K562 (cell line): ENCODE data around the gene FLAD1. TPM values are rescaled to one million over a fixed set of nuclear protein-coding genes. Genes with fewer than 3 reads are reported as not detected.
A peak's percentile ranks its signal among the peaks of the same experiment; 100 is the strongest.

Experiments
- ATAC-seq: fragments of 200-7000 bp; cut with Tn5 transposase; 3 replicates; pipeline ENCODE4 v1.9.1; 2020; ENCODE audit warnings: moderate library complexity
- BruUV-seq: library from RNA; stranded (reverse); fragments of 400-500 nt; replicated peaks from 2 replicates; lab custom pipeline; 2021; lab: Mats Ljungman, UMichigan
- CTCF ChIA-PET: fragments of 300-600 bp; formaldehyde crosslinking; extraction: SDS; loops from one replicate; lab custom pipeline; 2021; ENCODE audit warnings: low intra/inter-chr PET ratio; lab: Yijun Ruan, JAX
- POLR2A ChIA-PET: fragments of 300-600, 350-650 bp; sonication (Branson Sonifier 250); formaldehyde crosslinking; extraction: SDS; loops from one replicate; lab custom pipeline; 2021; ENCODE audit warnings: antibody characterized with exemption, inconsistent platforms; lab: Yijun Ruan, JAX
- DNase-seq, 4 experiments: peaks; one replicate each; pipeline versions ENCODE4 v3.0.0 to v3.0.0-alpha.2; 2011 to 2018; ENCODE audit warnings: low spot score in 3 of 4, mixed read lengths in 3 of 4; ENCODE audit errors: extremely low read depth in 1 of 4
- FAIRE-seq: peaks from 2 replicates; lab custom pipeline; 2011; peaks lifted over from hg19 to GRCh38; lab: Jason Lieb, UNC
- H2AFZ ChIP-seq: 2 replicates; pipeline ENCODE4 v1.6.0; 2011; ENCODE audit warnings: low read depth, low read length, control low read depth, inconsistent platforms
- H3K27ac ChIP-seq: fragments of 200-600 bp; 3 replicates; pipeline ENCODE4 v1.8.0; 2011; ENCODE audit warnings: low read depth, mild to moderate bottlenecking, control low read depth, inconsistent platforms, low read length, moderate library complexity, mixed read lengths; ENCODE audit errors: extremely low read depth
- H3K27me3 ChIP-seq, 2 experiments: fragments of 300-600 bp in 1 of 2; 2 replicates in 1 of 2; 3 replicates in 1 of 2; pipeline versions ENCODE4 v1.6.0 to v1.8.0; 2011; ENCODE audit warnings: inconsistent platforms in 2 of 2, low read length in 2 of 2, mild to moderate bottlenecking in 1 of 2, mixed read lengths in 1 of 2, moderate library complexity in 1 of 2; ENCODE audit not compliant: control insufficient read depth in 2 of 2, insufficient read depth in 2 of 2
- H3K36me3 ChIP-seq: fragments of 300-600 bp; 3 replicates; pipeline ENCODE4 v1.8.0; 2011; ENCODE audit warnings: mild to moderate bottlenecking, low read length, inconsistent platforms; ENCODE audit not compliant: control insufficient read depth, insufficient read depth
- H3K4me1 ChIP-seq, 2 experiments: fragments of 200-600 bp in 1 of 2; replicated peaks in 1 of 2; 2 replicates in 1 of 2; 3 replicates in 1 of 2; pipeline versions ENCODE4 v1.5.1 to v1.8.0; 2011; ENCODE audit warnings: inconsistent platforms in 2 of 2, low read length in 2 of 2, mild to moderate bottlenecking in 1 of 2, mixed read lengths in 1 of 2, moderate library complexity in 1 of 2; ENCODE audit not compliant: control insufficient read depth in 2 of 2, insufficient read depth in 2 of 2
- H3K4me2 ChIP-seq: 2 replicates; pipeline ENCODE4 v1.6.1; 2011; ENCODE audit warnings: low read length, control low read depth, inconsistent platforms, mixed read lengths; ENCODE audit not compliant: insufficient read depth
- H3K4me3 ChIP-seq: fragments of 200-600 bp; sonication (generic), shearing (Covaris generic); 2 replicates; pipeline ENCODE4 v1.5.1; 2016; ENCODE audit warnings: control low read depth, inconsistent platforms
- H3K79me2 ChIP-seq: fragments of 200-600 bp; 3 replicates; pipeline ENCODE4 v1.8.0; 2011; ENCODE audit warnings: low read length, inconsistent platforms; ENCODE audit not compliant: control insufficient read depth, insufficient read depth
- H3K9ac ChIP-seq, 2 experiments: 2 replicates each; pipeline versions ENCODE4 v1.6.0 to v1.6.1; 2011; ENCODE audit warnings: low read depth in 2 of 2, low read length in 2 of 2, control low read depth in 1 of 2, inconsistent platforms in 1 of 2, mild to moderate bottlenecking in 1 of 2, mixed read lengths in 1 of 2; ENCODE audit not compliant: insufficient read depth in 1 of 2
- H3K9me1 ChIP-seq: one replicate; pipeline ENCODE4 v1.6.0; 2011; ENCODE audit warnings: inconsistent platforms, mild to moderate bottlenecking, low read length, moderate library complexity; ENCODE audit not compliant: control insufficient read depth, insufficient read depth
- H3K9me3 ChIP-seq: replicated peaks from 2 replicates; pipeline ENCODE4 v1.5.1; 2011; ENCODE audit warnings: low read depth, low read length, inconsistent platforms; ENCODE audit not compliant: control insufficient read depth, insufficient read depth
- H4K20me1 ChIP-seq: replicated peaks from 2 replicates; pipeline ENCODE4 v1.6.1; 2011; ENCODE audit warnings: low read length, inconsistent platforms, mixed read lengths; ENCODE audit not compliant: control insufficient read depth, insufficient read depth
- ATF3 ChIP-seq, 2 experiments: fragments of 450-650 bp in 1 of 2; sonication (generic) in 1 of 2; formaldehyde crosslinking in 1 of 2; IDR thresholded peaks in 1 of 2; conservative IDR thresholded peaks in 1 of 2; 2 replicates each; pipeline versions ENCODE4 v1.6.1 to v1.8.1; 2016 to 2023; ENCODE audit warnings: mild to moderate bottlenecking in 2 of 2, moderate library complexity in 2 of 2, inconsistent platforms in 1 of 2, missing genetic modification reagents in 1 of 2
- BMI1 ChIP-seq: fragments of 150-350 bp; IDR thresholded peaks from 2 replicates; pipeline ENCODE4 v1.6.1; 2014; ENCODE audit warnings: low read length
- EP400 ChIP-seq: fragments of 450-650 bp; IDR thresholded peaks from 2 replicates; pipeline ENCODE4 v1.6.1; 2017; ENCODE audit warnings: antibody characterized with exemption, mild to moderate bottlenecking, moderate library complexity
- FOXP1 ChIP-seq: sonication (generic); formaldehyde crosslinking; IDR thresholded peaks from 2 replicates; pipeline ENCODE4 v1.8.0; 2022; ENCODE audit warnings: mild to moderate bottlenecking, missing genetic modification reagents
- HEY1 ChIP-seq: fragments of 250-450 bp; sonication (Bioruptor Pico); IDR thresholded peaks from 2 replicates; pipeline ENCODE4 v1.5.0; 2020; ENCODE audit warnings: mild to moderate bottlenecking, moderate library complexity, borderline replicate concordance
- KDM5B ChIP-seq: fragments of 200-600 bp; sonication (generic); IDR thresholded peaks from 2 replicates; pipeline ENCODE4 v1.6.1; 2012; ENCODE audit warnings: low read depth, mild to moderate bottlenecking, moderate library complexity, low read length, control low read depth, inconsistent platforms; ENCODE audit not compliant: insufficient replicate concordance
- MAX ChIP-seq: sonication (generic); formaldehyde crosslinking; IDR thresholded peaks from 2 replicates; pipeline ENCODE4 v1.9.0; 2022; ENCODE audit warnings: mild to moderate bottlenecking, missing genetic modification reagents
- NR2F6 ChIP-seq: fragments of 450-650 bp; formaldehyde crosslinking; IDR thresholded peaks from 2 replicates; pipeline ENCODE4 v1.4.0; 2020; ENCODE audit warnings: mild to moderate bottlenecking
- POLR2B ChIP-seq: fragments of 450-650 bp; IDR thresholded peaks from 2 replicates; pipeline ENCODE4 v1.6.1; 2018; ENCODE audit warnings: low read depth; ENCODE audit not compliant: partially characterized antibody
- RBM14 ChIP-seq: fragments of 200-400 bp; formaldehyde crosslinking; IDR thresholded peaks from 2 replicates; pipeline ENCODE4 v1.6.1; 2018; ENCODE audit warnings: low read depth, mild to moderate bottlenecking, low read length, moderate library complexity, borderline replicate concordance; ENCODE audit not compliant: insufficient read depth
- TCFL5 ChIP-seq: fragments of 250-450 bp; sonication (Bioruptor Pico); conservative IDR thresholded peaks from 2 replicates; pipeline ENCODE4 v1.6.1; 2021; ENCODE audit warnings: mild to moderate bottlenecking, moderate library complexity, matching md5 sums
- USF2 ChIP-seq: sonication (generic); formaldehyde crosslinking; IDR thresholded peaks from 2 replicates; pipeline ENCODE4 v1.5.0; 2020; ENCODE audit warnings: missing genetic modification reagents
- YY1 ChIP-seq, 3 experiments: IDR thresholded peaks; 2 replicates each; pipeline ENCODE4 v1.6.1; 2011; ENCODE audit warnings: low read length in 2 of 3, mild to moderate bottlenecking in 2 of 3, moderate library complexity in 2 of 3, borderline replicate concordance in 1 of 3, control low read depth in 1 of 3, low read depth in 1 of 3; ENCODE audit not compliant: insufficient read depth in 3 of 3, insufficient replicate concordance in 2 of 3, control insufficient read depth in 1 of 3, insufficient read length in 1 of 3; ENCODE audit errors: extremely low read depth in 1 of 3
- ZNF717 ChIP-seq: fragments of 250-450 bp; sonication (Bioruptor Pico); IDR thresholded peaks from 2 replicates; pipeline ENCODE4 v1.5.0; 2021
- WGBS: fragments of 100-300 bp; shearing (Covaris generic); methylation state at CpG from one replicate; pipeline ENCODE4 v1.1.6; 2016; ENCODE audit warnings: low coverage, mixed read lengths; ENCODE audit not compliant: insufficient coverage; ENCODE audit errors: missing lambda C conversion rate; 5-methylcytosine and 5-hydroxymethylcytosine counted together
- in situ Hi-C: fragments of 300-500 bp; cut with MboI; formaldehyde crosslinking; loops from 4 replicates; pipeline ENCODE4 v1.15.0; 2018; ENCODE audit warnings: inconsistent platforms, mixed read lengths
- intact Hi-C: fragments of 100-400 bp; cut with micrococcal nuclease; formaldehyde crosslinking; loops from 2 replicates; pipeline ENCODE4 v1.14.2; 2022
- polyA plus RNA-seq, 8 experiments: library from polyadenylated mRNA; depleted of rRNA in 4 of 8; stranded (reverse) in 5 of 8; unstranded in 3 of 8; fragments of >200 nt; fragmentation: Nextera tagmentation in 2 of 8; fragmentation: Illumina TruSeq in 1 of 8; extraction: Ambion mirVana in 2 of 8; extraction: Trizol in 1 of 8; gene quantifications; 2 replicates each; pipeline versions ENCODE4 v1.2.1 to v1.2.3, GENCODE V29; 2011 to 2014; ENCODE audit warnings: inconsistent platforms in 1 of 8, missing spikeins in 1 of 8
- total RNA-seq, 7 experiments: library from RNA; depleted of rRNA in 6 of 7; stranded (reverse); fragments of >200 nt in 6 of 7; fragmentation: Illumina TruSeq in 2 of 7; extraction: Trizol in 2 of 7; gene quantifications; 2 replicates each; pipeline versions ENCODE4 v1.2.1 to v1.2.3, GENCODE V29; 2011 to 2021; ENCODE audit warnings: low replicate concordance in 1 of 7

Gene FLAD1
- total and polyA plus RNA-seq, 9 of the 15 experiments (the other 6 are each of a cell fraction or from before 2014, with no cell fraction given) = 24.9 to 85.8 (median 67.0) TPM

GRCh38 chr1:154956544-154956941, 26.6 kb upstream of the FLAD1 start:
- TF ChIP-seq POLR2B = peak; percentile 1
- no peak for TF ChIP-seq RBM14
- no peak for TF ChIP-seq ZNF717 (CRISPR knock-in tag)
- TF ChIP-seq MAX (CRISPR knock-in tag) = 0 out of 2 replicates have a peak, but pooled peaks have one; percentile 27
- TF ChIP-seq NR2F6 = no peak
- no peak for TF ChIP-seq HEY1 (CRISPR knock-in tag)
- TF ChIP-seq EP400 = no peak
- 0 out of 2 replicates have a peak, but pooled peaks have one; percentile 49 for TF ChIP-seq FOXP1 (CRISPR knock-in tag)
- TF ChIP-seq TCFL5 (CRISPR knock-in tag) = no peak
- no peak for TF ChIP-seq BMI1
- TF ChIP-seq USF2 (CRISPR knock-in tag) = no peak
- no peak for TF ChIP-seq ATF3 (IDR thresholded peaks at IDR 0.05)
- no peak for TF ChIP-seq ATF3 (CRISPR knock-in tag; conservative IDR thresholded peaks at IDR 0.05)
- TF ChIP-seq YY1 (IDR thresholded peaks at IDR 0.05; ENCODE audit: borderline replicate concordance in 1 of 3, control insufficient read depth in 1 of 3, extremely low read depth in 1 of 3, insufficient read depth in 3 of 3, insufficient read length in 1 of 3, insufficient replicate concordance in 2 of 3, low read depth in 1 of 3, low read length in 2 of 3) = no peak
- TF ChIP-seq KDM5B = peak; percentile 37
- H3K9me1 ChIP-seq = no peaks in the 10 kb centered on the region
- peak overlapping the region; percentile 90 for H3K4me2 ChIP-seq
- H3K4me1 ChIP-seq = peaks cover 31 to 46% of the 10 kb centered on the region in 2 experiments
- no peaks in the 10 kb centered on the region for H3K27me3 ChIP-seq
- H4K20me1 ChIP-seq = no peaks in the 10 kb centered on the region
- H3K36me3 ChIP-seq = peaks cover 22% of the 10 kb centered on the region; the same call in 2 of the 3 replicates
- DNase-seq (no peak), ATAC-seq (no peak; the same call in 2 of the 3 replicates), FAIRE-seq (no peak)
- H3K4me3 ChIP-seq = peak overlapping the region; percentile 50
- in situ Hi-C loops (loop anchor here (5.0 kb wide), 1 partner anchor 106 kb away; the partner anchor contains the start of gene EFNA4), intact Hi-C loops (no loop called here)
- peaks cover 24% of the 10 kb centered on the region for H3K79me2 ChIP-seq
- H3K9me3 ChIP-seq = no peaks in the 10 kb centered on the region
- peak overlapping the region; percentile 63; the same call in 2 of the 3 replicates for H3K27ac ChIP-seq
- ChIA-PET CTCF (interaction anchor here (1.0 to 2.4 kb wide), 3 partner anchors 39 to 61 kb away, joined by 3 to 11 read pairs (median 4); no protein-coding TSS in a partner anchor), POLR2A (interaction anchor here (0.6 to 4.8 kb wide), 11 partner anchors 10 to 64 kb away, joined by 3 to 20 read pairs (median 4); partner anchors contain the start of genes CKS1B, FLAD1, LENEP and SHC1)
- H2AFZ ChIP-seq = peak overlapping the region; percentile 91
- 20% methylated on average over 6 of the region's 6 CpGs for WGBS
- BruUV-seq = no TSS peak
- H3K9ac ChIP-seq = peak overlapping the region; percentile 62 to 85; a peak in 3 of 4 replicates
